Vagina (tissue), 2 donors: Measurements from ENCODE around the gene MS4A7.

Source experiments
- CTCF ChIP-seq, 3 experiments: fragments of 450-650 bp in 2 of 3; fragments of 200-600 bp in 1 of 3; sonication (generic) in 1 of 3; IDR thresholded peaks; one replicate each; pipeline ENCODE4 v1.5.1; 2017 to 2019; ENCODE audit warnings: antibody characterized with exemption in 3 of 3, mild to moderate bottlenecking in 2 of 3, moderate library complexity in 2 of 3
- POLR2A ChIP-seq, 2 donors: fragments of 450-650 bp; IDR thresholded peaks; one replicate each; pipeline ENCODE4 v1.6.1; 2017; ENCODE audit warnings: antibody characterized with exemption in 2 of 2, mild to moderate bottlenecking in 2 of 2, moderate library complexity in 2 of 2
- POLR2AphosphoS5 ChIP-seq, 2 donors: sonication (generic); formaldehyde crosslinking; IDR thresholded peaks; one replicate each; pipeline ENCODE4 v1.9.0; 2017; ENCODE audit warnings: antibody characterized with exemption in 2 of 2, mild to moderate bottlenecking in 2 of 2, low read depth in 1 of 2; ENCODE audit not compliant: insufficient read depth in 1 of 2

GRCh38 chr11:60389279-60389910, 11.1 kb downstream of the MS4A7 start:
- no peak for TF ChIP-seq CTCF (IDR thresholded peaks at IDR 0.05)
- no peak for TF ChIP-seq POLR2AphosphoS5 (IDR thresholded peaks at IDR 0.05; ENCODE audit: insufficient read depth in 1 of 2, low read depth in 1 of 2)
- no peak for TF ChIP-seq POLR2A (IDR thresholded peaks at IDR 0.05)
